ENCODE results near the gene GALNTL6.

- TF ChIP-seq POLR2A (IDR thresholded peaks at IDR 0.05): no peak
- TF ChIP-seq, protein P1, sequence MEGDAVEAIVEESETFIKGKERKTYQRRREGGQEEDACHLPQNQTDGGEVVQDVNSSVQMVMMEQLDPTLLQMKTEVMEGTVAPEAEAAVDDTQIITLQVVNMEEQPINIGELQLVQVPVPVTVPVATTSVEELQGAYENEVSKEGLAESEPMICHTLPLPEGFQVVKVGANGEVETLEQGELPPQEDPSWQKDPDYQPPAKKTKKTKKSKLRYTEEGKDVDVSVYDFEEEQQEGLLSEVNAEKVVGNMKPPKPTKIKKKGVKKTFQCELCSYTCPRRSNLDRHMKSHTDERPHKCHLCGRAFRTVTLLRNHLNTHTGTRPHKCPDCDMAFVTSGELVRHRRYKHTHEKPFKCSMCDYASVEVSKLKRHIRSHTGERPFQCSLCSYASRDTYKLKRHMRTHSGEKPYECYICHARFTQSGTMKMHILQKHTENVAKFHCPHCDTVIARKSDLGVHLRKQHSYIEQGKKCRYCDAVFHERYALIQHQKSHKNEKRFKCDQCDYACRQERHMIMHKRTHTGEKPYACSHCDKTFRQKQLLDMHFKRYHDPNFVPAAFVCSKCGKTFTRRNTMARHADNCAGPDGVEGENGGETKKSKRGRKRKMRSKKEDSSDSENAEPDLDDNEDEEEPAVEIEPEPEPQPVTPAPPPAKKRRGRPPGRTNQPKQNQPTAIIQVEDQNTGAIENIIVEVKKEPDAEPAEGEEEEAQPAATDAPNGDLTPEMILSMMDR (IDR thresholded peaks at IDR 0.05): no peak
Observed at GRCh38 chr4:171983935-171984805, 171.0 kb downstream of the GALNTL6 start.

Data from lower leg skin (tissue), 3 donors.